Mammary epithelial cell (primary cell): ENCODE data around the gene VEGFD.

Experiments
- CTCF ChIP-seq, 2 donors: IDR thresholded peaks in 1 of 2; conservative IDR thresholded peaks in 1 of 2; 2 replicates each; pipeline ENCODE4 v1.5.1; 2011 to 2012; ENCODE audit warnings: inconsistent platforms in 2 of 2, low read length in 2 of 2, mild to moderate bottlenecking in 2 of 2, control low read depth in 1 of 2, low read depth in 1 of 2; ENCODE audit not compliant: insufficient read depth in 1 of 2; ENCODE audit errors: extremely low read depth in 1 of 2
- EZH2 ChIP-seq: IDR thresholded peaks from 2 replicates; pipeline ENCODE4 v1.6.1; 2012; ENCODE audit warnings: low read length, inconsistent platforms, borderline replicate concordance

DNA sequence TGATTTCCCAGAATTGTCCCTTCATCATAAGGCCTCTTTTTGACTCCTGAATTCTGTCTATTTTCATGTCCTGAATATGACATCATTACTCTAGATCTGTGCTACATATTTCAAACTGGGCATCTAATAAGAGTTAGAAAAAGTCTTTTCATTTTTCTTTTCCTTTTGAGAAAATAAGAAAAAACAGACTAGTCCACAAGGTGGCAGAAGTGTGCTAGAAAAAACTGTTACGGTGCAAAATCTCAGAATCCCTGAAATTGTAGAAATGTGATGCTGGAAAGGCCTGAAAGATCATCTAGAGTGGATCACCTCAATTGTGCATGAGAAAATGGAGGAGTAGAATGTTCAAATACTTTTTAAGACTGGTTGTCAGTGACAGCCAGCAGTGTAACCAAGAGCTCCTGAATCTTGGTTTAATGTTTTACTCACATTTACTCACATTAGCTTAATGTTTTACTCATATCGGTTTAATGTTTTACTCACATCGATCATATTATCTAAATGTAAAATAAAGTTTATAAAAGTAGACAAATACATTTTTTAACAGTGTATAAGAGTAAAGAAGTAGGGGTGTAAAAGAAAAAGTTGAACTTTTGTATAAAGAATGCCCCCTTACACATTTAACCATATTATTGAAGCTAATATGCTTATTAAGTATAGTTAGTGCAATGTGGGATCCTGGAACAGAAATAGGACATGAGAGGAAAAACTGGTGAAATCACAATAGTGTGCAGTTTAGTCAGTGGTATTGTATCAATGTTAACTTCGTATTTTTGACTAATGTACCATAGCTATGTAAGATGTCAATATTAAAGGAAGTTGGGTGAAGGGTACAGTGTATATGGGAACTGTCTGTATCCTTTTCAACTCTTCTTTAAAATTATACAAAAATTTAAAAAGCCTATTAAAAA lies 84.0 kb downstream of the VEGFD start:
- peak; percentile 53 to 57 for TF ChIP-seq CTCF (conservative IDR thresholded peaks at IDR 0.05 in 1 of 2, IDR thresholded peaks at IDR 0.05 in 1 of 2; ENCODE audit: extremely low read depth in 1 of 2, insufficient read depth in 1 of 2, low read depth in 1 of 2, low read length in 2 of 2)
- no peak for TF ChIP-seq EZH2
